WTC11 (cell line): ENCODE measurements around the gene CDH13. TPM values are rescaled to one million over a fixed set of nuclear protein-coding genes. Genes with fewer than 3 reads are reported as not detected.

Source experiments
- ATAC-seq: fragments of 200-7000 bp; cut with Tn5 transposase; 2 replicates; pipeline ENCODE4 v1.10.0; 2021; ENCODE audit warnings: mild to moderate bottlenecking, moderate library complexity
- CTCF ChIA-PET: fragments of 300-600 bp; sonication (Branson Sonifier 250); formaldehyde crosslinking; loops from one replicate; lab custom pipeline; 2021; ENCODE audit warnings: antibody characterized with exemption; lab: Charles Lee
- POLR2A ChIA-PET: fragments of 350-600 bp; sonication (Branson Sonifier 250); formaldehyde crosslinking; loops from one replicate; lab custom pipeline; 2021; ENCODE audit warnings: antibody characterized with exemption; lab: Charles Lee
- DNase-seq: peaks from one replicate; pipeline ENCODE4 v3.0.0; 2021; ENCODE audit warnings: low spot score
- H3K27ac Mint-ChIP-seq: 2 replicates; pipeline ENCODE4 v1.8.0; 2021; ENCODE audit warnings: mixed read lengths
- H3K27me3 Mint-ChIP-seq: 2 replicates; pipeline ENCODE4 v1.8.0; 2021; ENCODE audit warnings: low read depth, mild to moderate bottlenecking, moderate library complexity, mixed read lengths
- H3K36me3 Mint-ChIP-seq: 2 replicates; pipeline ENCODE4 v1.8.0; 2021; ENCODE audit warnings: mixed read lengths
- H3K4me1 Mint-ChIP-seq: 2 replicates; pipeline ENCODE4 v1.8.0; 2022; ENCODE audit warnings: mixed read lengths
- H3K4me3 Mint-ChIP-seq: 2 replicates; pipeline ENCODE4 v1.8.0; 2021; ENCODE audit warnings: mild to moderate bottlenecking, moderate library complexity, mixed read lengths
- H3K9me3 Mint-ChIP-seq: 2 replicates; pipeline ENCODE4 v1.8.0; 2021; ENCODE audit warnings: mixed read lengths
- CREB1 ChIP-seq: sonication (generic); formaldehyde crosslinking; IDR thresholded peaks from 2 replicates; pipeline ENCODE4 v1.8.0; 2023; ENCODE audit warnings: mild to moderate bottlenecking, missing genetic modification reagents
- CREM ChIP-seq: sonication (generic); formaldehyde crosslinking; IDR thresholded peaks from 2 replicates; pipeline ENCODE4 v1.8.1; 2022; ENCODE audit warnings: mild to moderate bottlenecking, missing genetic modification reagents, moderate library complexity
- GABPB1 ChIP-seq: sonication (generic); formaldehyde crosslinking; IDR thresholded peaks from 2 replicates; pipeline ENCODE4 v1.8.1; 2023; ENCODE audit warnings: mild to moderate bottlenecking, missing genetic modification reagents
- JUN ChIP-seq: sonication (generic); formaldehyde crosslinking; IDR thresholded peaks from 2 replicates; pipeline ENCODE4 v1.8.0; 2023; ENCODE audit warnings: mild to moderate bottlenecking, missing genetic modification reagents
- KAT7 ChIP-seq: sonication (generic); formaldehyde crosslinking; IDR thresholded peaks from 2 replicates; pipeline ENCODE4 v1.8.1; 2023; ENCODE audit warnings: missing genetic modification reagents, mild to moderate bottlenecking, borderline replicate concordance
- OVOL2 ChIP-seq: fragments of 250-450 bp; sonication (Bioruptor Pico); IDR thresholded peaks from 2 replicates; pipeline ENCODE4 v1.9.0; 2021; ENCODE audit warnings: mild to moderate bottlenecking, borderline replicate concordance
- PRRX2 ChIP-seq: fragments of 250-450 bp; sonication (Bioruptor Pico); IDR thresholded peaks from 2 replicates; pipeline ENCODE4 v1.8.0; 2021; ENCODE audit warnings: mild to moderate bottlenecking
- TCF7 ChIP-seq: sonication (generic); formaldehyde crosslinking; IDR thresholded peaks from 2 replicates; pipeline ENCODE4 v1.8.0; 2022; ENCODE audit warnings: mild to moderate bottlenecking, low read depth, missing genetic modification reagents, moderate library complexity
- TEAD4 ChIP-seq: sonication (generic); formaldehyde crosslinking; IDR thresholded peaks from 2 replicates; pipeline ENCODE4 v1.8.0; 2022; ENCODE audit warnings: mild to moderate bottlenecking, missing genetic modification reagents
- TP53 ChIP-seq: sonication (generic); formaldehyde crosslinking; IDR thresholded peaks from 2 replicates; pipeline ENCODE4 v1.8.1; 2023; ENCODE audit warnings: mild to moderate bottlenecking, missing genetic modification reagents
- ZNF423 ChIP-seq: fragments of 250-450 bp; sonication (Bioruptor Pico); IDR thresholded peaks from 2 replicates; pipeline ENCODE4 v2.1.2; 2022; ENCODE audit warnings: mild to moderate bottlenecking, moderate library complexity
- total RNA-seq: library from RNA; stranded (reverse); gene quantifications from 3 replicates; pipeline ENCODE4 v1.2.3, GENCODE V29; 2021
- TF ChIP-seq, protein P1 (sequence below): sonication (generic); formaldehyde crosslinking; IDR thresholded peaks from 2 replicates; pipeline ENCODE4 v1.8.1; 2022; ENCODE audit warnings: mild to moderate bottlenecking, moderate library complexity, missing genetic modification reagents
- TF ChIP-seq, protein P2 (sequence below): sonication (generic); formaldehyde crosslinking; IDR thresholded peaks from 2 replicates; pipeline ENCODE4 v1.8.0; 2022; ENCODE audit warnings: missing genetic modification reagents
- TF ChIP-seq, protein P3 (sequence below): sonication (generic); formaldehyde crosslinking; IDR thresholded peaks from 2 replicates; pipeline ENCODE4 v1.8.1; 2023; ENCODE audit warnings: mild to moderate bottlenecking, missing genetic modification reagents, borderline replicate concordance
- TF ChIP-seq, protein P4 (sequence below): sonication (generic); formaldehyde crosslinking; IDR thresholded peaks from 2 replicates; pipeline ENCODE4 v1.8.1; 2022; ENCODE audit warnings: mild to moderate bottlenecking, missing genetic modification reagents, moderate library complexity, borderline replicate concordance
- TF ChIP-seq, protein P5 (sequence below): fragments of 250-450 bp; sonication (Bioruptor Pico); conservative IDR thresholded peaks from 2 replicates; pipeline ENCODE4 v1.9.0; 2021; ENCODE audit warnings: mild to moderate bottlenecking

CDH13 gene
- total RNA-seq, 1 experiment from 2014 or later, result 0.81 TPM

DNA sequence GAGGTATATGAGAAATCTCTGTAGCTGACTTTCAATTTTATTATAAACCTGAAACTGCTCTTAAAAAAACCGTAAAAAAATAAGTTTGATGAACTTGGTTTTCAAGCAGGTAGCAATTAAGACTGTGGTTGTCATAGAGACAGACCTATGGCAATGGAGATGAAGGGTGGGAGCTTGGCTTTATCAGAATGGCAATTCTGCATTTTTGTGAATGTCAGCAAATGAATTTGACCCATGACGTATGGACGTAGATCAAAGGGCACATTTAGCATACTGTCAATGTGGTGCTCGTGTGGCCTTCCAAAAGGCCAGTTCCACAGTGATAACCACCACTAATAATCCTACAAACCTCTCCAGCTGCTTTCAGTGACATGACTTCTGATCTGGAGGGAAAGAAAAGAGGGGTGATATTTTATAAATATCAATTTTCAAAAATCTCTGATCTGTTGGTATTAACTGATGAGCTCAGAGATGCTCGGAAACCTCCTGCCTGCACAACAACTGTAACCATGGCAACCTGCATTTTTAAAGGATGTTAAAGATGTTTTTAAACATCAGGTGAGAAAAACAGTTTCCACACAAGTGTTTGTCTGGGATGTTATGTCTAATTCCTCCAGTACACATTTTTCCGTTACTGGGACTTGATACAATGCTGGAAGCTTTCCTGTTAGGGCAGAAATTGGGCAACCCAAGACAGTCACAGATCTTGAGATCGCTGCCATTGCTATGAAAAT, 533.7 kb downstream of the CDH13 start:
- Mint-ChIP-seq H3K4me3 (no peak overlapping the region), H3K36me3 (no peaks in the 10 kb centered on the region), H3K9me3 (peaks cover 11% of the 10 kb centered on the region), H3K27me3 (no peaks in the 10 kb centered on the region), H3K4me1 (peaks cover 20% of the 10 kb centered on the region), H3K27ac (no peak overlapping the region)
- CTCF ChIA-PET, result interaction anchor here (0.6 kb wide), 1 partner anchor 54 kb away, joined by 3 read pairs; no protein-coding TSS in a partner anchor
- POLR2A ChIA-PET, result no interaction called here
- ATAC-seq, result no peak
- TF ChIP-seq TEAD4 (CRISPR knock-in tag), result no peak
- no peak for TF ChIP-seq PRRX2 (CRISPR knock-in tag)
- TF ChIP-seq, protein P1, sequence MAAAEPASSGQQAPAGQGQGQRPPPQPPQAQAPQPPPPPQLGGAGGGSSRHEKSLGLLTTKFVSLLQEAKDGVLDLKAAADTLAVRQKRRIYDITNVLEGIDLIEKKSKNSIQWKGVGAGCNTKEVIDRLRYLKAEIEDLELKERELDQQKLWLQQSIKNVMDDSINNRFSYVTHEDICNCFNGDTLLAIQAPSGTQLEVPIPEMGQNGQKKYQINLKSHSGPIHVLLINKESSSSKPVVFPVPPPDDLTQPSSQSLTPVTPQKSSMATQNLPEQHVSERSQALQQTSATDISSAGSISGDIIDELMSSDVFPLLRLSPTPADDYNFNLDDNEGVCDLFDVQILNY (CRISPR knock-in tag), result no peak
- TF ChIP-seq, protein P2, sequence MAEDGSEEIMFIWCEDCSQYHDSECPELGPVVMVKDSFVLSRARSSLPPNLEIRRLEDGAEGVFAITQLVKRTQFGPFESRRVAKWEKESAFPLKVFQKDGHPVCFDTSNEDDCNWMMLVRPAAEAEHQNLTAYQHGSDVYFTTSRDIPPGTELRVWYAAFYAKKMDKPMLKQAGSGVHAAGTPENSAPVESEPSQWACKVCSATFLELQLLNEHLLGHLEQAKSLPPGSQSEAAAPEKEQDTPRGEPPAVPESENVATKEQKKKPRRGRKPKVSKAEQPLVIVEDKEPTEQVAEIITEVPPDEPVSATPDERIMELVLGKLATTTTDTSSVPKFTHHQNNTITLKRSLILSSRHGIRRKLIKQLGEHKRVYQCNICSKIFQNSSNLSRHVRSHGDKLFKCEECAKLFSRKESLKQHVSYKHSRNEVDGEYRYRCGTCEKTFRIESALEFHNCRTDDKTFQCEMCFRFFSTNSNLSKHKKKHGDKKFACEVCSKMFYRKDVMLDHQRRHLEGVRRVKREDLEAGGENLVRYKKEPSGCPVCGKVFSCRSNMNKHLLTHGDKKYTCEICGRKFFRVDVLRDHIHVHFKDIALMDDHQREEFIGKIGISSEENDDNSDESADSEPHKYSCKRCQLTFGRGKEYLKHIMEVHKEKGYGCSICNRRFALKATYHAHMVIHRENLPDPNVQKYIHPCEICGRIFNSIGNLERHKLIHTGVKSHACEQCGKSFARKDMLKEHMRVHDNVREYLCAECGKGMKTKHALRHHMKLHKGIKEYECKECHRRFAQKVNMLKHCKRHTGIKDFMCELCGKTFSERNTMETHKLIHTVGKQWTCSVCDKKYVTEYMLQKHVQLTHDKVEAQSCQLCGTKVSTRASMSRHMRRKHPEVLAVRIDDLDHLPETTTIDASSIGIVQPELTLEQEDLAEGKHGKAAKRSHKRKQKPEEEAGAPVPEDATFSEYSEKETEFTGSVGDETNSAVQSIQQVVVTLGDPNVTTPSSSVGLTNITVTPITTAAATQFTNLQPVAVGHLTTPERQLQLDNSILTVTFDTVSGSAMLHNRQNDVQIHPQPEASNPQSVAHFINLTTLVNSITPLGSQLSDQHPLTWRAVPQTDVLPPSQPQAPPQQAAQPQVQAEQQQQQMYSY (CRISPR knock-in tag), result no peak
- TF ChIP-seq CREB1 (CRISPR knock-in tag), result no peak
- no peak for TF ChIP-seq OVOL2 (CRISPR knock-in tag)
- TF ChIP-seq KAT7, result no peak
- TF ChIP-seq, protein P3, sequence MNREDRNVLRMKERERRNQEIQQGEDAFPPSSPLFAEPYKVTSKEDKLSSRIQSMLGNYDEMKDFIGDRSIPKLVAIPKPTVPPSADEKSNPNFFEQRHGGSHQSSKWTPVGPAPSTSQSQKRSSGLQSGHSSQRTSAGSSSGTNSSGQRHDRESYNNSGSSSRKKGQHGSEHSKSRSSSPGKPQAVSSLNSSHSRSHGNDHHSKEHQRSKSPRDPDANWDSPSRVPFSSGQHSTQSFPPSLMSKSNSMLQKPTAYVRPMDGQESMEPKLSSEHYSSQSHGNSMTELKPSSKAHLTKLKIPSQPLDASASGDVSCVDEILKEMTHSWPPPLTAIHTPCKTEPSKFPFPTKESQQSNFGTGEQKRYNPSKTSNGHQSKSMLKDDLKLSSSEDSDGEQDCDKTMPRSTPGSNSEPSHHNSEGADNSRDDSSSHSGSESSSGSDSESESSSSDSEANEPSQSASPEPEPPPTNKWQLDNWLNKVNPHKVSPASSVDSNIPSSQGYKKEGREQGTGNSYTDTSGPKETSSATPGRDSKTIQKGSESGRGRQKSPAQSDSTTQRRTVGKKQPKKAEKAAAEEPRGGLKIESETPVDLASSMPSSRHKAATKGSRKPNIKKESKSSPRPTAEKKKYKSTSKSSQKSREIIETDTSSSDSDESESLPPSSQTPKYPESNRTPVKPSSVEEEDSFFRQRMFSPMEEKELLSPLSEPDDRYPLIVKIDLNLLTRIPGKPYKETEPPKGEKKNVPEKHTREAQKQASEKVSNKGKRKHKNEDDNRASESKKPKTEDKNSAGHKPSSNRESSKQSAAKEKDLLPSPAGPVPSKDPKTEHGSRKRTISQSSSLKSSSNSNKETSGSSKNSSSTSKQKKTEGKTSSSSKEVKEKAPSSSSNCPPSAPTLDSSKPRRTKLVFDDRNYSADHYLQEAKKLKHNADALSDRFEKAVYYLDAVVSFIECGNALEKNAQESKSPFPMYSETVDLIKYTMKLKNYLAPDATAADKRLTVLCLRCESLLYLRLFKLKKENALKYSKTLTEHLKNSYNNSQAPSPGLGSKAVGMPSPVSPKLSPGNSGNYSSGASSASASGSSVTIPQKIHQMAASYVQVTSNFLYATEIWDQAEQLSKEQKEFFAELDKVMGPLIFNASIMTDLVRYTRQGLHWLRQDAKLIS (CRISPR knock-in tag), result no peak
- no peak for TF ChIP-seq CREM (CRISPR knock-in tag)
- TF ChIP-seq, protein P4, sequence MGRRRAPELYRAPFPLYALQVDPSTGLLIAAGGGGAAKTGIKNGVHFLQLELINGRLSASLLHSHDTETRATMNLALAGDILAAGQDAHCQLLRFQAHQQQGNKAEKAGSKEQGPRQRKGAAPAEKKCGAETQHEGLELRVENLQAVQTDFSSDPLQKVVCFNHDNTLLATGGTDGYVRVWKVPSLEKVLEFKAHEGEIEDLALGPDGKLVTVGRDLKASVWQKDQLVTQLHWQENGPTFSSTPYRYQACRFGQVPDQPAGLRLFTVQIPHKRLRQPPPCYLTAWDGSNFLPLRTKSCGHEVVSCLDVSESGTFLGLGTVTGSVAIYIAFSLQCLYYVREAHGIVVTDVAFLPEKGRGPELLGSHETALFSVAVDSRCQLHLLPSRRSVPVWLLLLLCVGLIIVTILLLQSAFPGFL (CRISPR knock-in tag), result no peak
- TF ChIP-seq ZNF423 (CRISPR knock-in tag), result no peak
- no peak for TF ChIP-seq TCF7 (CRISPR knock-in tag)
- no peak for TF ChIP-seq TP53 (CRISPR knock-in tag)
- TF ChIP-seq, protein P5, sequence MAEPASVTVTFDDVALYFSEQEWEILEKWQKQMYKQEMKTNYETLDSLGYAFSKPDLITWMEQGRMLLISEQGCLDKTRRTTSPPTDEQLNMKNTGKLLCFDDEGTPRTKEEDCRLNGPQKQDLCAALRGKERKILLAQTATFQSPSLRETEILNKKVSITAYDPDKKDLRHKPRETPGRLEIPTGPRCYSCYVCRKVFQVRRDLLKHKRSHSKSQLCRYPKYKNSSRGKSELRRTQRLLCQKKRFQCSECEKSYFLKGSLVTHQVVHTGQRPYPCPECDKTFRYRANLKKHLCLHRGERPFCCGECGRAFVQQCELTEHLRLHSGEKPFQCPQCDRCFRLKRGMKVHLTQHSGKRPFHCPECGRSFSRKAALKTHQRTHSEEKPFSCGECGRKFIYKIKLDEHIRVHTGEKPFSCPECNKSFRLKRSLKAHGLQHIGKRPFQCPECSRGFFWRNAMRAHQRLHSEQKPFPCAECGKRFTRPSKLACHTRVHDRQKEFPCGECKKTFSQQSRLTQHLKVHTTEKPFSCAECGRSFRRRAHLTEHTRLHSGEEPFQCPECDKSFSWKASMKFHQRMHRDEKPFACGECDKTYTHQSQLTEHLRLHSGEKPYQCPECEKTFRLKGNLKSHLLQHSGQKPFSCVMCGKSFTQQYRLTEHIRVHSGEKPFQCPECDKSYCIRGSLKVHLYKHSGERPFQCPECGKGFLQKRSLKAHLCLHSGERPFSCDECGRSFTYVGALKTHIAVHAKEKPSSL, result no peak
- TF ChIP-seq GABPB1 (CRISPR knock-in tag), result no peak
- no peak for TF ChIP-seq JUN (CRISPR knock-in tag)
- DNase-seq, result no peak
